Activated T-helper 1 cell treated with anti-CD3 and anti-CD28 coated beads, Interleukin-2, amount 50 U/mL, for 16 hours (primary cell): ENCODE data around the gene DTD1.

ENCODE experiments used
- DNase-seq, 2 donors: peaks; one replicate each; pipeline ENCODE4 v3.0.0-alpha.2; 2020; ENCODE audit warnings: low read depth in 1 of 2, low spot score in 1 of 2

DTD1 gene

DNA sequence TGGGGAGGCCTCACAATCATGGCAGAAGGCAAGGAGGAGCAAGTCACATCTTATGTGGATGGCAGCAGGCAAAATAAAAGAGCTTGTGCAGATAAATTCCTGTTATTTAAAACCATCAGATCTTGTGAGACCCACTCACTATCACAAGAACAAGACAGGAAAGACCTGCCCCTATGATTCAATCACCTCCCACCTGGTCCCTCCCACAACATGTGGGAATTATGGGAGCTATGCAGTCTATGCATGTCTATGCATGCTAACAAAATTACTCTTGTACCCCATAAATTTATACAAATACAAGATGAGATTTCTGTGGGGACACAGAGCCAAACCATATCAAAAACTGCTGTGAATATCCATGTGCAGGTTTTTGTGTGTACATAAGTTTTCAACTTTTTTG is 200.2 kb downstream of the DTD1 start:
- DNase-seq: no peak

DNA sequence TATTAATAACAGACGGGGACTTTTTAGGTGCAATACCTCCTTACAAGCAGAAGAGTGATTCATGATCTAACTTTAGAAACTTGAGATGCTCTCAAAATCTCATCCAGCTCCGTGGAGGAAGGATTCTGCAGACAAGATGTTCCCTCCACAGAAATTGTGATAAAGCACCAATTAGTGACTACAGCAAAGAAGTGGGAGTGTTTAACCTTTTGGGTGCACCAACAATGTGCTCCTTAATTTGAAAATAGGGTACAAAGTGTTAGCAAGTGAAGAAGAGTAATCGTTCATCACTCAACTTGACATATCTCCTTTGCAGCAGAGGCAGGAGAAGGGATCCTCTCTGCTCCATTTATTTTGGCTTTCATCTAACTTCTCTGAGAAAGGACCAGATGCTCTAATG is 202.9 kb downstream of the DTD1 start:
- no peak for DNase-seq

DNA sequence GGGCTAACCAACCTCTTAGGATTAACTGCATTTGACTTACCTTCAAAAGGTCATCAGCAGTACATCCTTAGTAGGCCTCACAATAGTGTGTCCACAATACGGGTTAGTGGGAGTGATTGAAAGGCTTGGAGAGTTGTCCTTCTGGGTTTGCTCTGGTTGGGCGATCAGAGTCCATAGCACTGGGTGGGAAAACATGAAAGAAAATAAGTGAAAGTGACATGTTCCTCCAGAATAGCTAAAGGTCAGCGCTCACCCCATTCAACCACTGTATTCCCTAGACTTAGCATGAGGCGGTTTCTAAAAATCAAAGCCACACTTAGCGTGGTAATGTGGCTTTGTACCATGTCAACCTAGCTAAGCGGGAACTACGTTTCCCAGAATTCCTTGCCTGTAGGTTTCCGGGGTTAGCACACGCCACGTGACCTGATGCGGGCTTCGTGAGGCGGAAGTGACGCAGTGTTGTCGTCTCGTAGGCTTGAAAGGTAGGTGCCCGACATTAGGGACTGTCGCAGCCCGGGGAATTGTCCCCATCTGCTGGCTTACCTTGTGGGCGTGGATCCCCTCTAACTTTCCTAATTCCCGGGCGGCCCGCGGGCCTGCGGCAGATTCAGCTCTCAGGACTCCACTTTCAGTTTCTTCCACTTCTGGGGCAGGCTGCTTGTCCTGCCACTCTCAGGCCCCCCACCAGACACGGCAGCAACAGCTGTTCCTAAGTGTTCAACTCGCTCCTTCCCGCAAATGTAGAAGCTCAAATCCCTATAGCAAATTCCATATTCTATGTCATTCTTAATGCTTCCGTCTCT is 206.0 kb downstream of the DTD1 start:
- DNase-seq: peak; percentile 65 to 73

DNA sequence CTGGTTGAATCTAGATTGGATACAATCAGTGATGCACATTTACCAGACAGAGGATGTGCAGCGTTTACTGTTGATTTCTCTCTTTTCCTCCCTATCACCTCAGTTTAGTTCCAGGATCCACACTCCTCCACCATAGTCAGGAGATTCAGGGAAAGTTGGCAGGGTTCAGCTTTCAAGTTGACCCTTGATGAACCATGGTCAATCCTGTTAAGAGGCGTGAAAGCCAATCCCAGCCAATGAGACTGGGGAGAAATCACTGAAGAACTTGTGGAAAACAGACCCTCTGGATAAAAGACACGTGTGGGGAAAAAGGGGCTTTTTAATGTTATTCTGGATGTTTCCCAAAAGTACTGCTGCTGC is 206.6 kb downstream of the DTD1 start:
- DNase-seq: no peak

DNA sequence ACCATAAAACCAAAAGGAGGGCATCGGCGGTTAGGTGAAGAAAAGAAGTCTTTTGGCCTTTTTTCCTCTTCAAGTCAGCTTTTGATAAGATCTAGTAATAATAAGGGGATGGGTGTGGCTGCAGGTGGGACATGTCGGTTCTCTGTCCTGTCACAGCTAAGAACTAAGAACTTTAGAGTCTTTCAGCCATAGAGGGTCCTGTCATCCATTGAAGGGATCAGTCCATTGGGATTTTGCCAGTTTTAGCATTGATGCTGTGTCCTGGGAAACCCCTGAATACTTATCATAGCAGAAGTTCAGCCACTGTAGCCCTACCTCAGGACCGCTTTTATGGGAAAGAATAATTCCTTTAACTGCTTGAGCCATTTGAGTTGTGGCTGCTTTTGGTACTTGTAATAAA is 207.5 kb downstream of the DTD1 start:
- DNase-seq: no peak

DNA sequence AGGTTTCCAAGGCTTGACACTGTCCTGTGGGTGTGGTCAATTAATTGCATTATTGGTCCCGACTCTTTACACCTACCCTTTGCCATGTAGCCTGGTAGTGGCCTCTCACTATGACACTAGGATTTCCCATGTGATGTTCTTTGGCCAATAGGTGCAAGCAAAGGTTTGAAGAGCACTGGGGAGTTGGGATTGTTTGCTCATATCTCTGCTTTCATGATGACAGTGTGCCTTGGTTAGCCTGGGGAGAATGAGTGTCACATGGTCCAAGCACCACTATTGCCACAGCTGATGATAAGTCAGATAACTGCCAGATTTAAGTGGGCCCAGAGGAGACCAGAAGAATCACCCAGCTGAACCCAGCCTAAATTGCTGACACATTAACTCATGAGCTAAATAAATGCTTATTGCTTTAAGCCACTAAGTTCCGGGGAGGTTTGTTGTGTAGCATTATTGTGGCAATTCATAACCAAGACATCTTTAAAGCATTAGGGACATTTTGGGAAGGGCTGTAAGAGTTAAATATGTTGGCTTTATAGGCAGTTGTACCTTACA is 208.5 kb downstream of the DTD1 start:
- DNase-seq: no peak

DNA sequence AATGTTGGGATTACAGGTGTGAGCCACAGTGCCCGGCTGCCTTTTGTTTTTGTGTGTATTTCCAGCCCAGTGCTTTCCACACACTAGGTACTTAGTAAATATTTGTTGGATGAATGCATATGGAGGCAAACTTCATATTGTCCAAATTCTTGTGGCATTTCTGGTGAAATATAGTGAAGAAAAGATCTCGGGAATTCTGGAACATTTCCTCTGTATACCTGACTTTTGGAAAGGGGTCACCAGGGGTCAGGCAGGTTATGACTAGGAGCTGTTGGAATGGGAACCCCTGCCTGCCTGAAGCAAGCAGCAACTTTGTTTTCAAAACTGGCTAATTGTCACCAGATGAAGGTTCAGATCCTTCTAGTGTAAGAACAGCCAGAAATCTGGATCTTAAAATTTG is 213.7 kb downstream of the DTD1 start:
- DNase-seq: no peak

DNA sequence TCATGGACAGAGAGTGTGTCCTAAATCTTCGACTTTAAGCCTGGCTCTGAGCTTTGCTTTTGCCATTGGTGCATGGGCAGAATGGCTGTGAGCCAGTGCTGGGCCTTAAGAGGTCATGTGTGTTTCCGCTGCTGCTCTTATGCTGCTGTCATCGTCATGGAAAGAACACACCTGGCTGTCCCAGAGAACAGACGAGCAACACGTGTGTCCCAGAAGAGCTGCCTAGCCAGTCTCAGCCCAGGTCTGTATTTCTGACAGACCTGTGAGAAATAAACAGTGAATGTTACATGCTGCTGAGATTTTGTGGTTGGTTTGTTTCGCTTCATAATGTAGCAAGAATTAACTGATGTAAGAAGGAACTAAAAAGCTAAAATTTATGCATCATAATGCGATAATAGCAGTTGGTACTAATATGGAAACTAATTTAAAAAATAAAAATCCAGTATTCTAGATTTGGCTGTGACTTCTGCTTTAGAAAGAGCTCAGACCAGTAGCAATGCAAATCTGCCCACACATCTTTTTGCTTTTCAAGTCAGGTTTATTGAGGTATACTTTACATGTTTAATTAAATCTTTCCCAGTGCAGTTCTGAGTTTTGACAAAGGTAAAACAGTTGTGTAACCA is 214.3 kb downstream of the DTD1 start:
- DNase-seq: no peak

DNA sequence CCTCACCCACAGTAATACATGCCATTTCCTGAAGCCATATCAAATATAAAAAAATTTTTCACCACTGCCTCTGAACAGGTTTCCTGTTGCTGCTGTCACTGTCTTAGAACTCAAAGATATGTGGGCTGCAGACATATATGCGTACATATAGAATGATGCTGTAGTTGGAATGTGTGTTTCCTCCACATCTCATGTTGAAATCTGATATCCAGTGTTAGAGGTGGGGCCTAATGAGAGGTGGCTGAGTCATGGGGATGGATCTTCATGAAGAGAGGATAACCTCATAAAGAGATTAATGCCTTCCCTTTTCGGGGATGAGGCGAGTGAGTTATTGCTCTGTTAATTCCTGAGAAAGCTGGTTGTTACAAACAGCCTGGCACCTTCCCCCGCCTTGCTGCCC is 218.0 kb downstream of the DTD1 start:
- DNase-seq: no peak

DNA sequence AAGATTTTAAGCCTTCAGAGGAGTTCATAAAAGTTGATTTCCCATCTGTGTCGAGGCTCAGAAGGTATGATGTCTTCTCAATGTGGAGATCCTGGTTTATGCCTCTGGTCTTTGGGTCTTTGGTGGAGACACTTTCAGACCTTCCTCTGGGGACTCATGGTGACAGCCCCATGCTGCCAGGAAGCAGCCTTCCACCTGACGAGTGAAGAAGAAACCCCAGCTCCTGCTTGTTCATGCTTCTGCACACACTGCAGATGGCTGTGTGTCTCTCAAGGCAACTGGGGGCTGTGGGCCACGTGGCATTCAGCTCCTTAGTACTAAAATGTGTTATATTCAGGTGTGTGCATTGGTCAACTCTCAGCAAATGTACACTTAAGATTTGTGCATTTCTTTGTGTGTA is 220.9 kb downstream of the DTD1 start:
- DNase-seq: no peak

DNA sequence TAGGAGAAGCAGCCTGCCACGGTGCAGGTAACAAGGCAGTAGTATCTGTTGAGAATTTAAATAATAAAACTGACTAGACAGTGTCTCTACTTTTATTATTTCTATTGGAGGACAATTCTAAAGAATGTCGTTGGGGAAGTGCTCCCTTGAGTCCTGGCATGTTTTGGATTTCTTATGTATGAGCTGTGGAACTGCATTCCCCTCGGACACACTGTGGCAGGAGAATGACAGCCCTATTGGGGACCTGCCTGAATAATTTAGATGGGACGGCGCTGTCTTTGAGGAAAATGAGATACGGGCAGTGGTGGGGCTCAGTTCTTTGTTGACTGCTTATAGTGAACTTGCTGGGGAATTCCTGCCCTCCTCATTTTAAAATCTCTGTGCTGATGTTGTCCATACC is 223.3 kb downstream of the DTD1 start:
- no peak for DNase-seq

DNA sequence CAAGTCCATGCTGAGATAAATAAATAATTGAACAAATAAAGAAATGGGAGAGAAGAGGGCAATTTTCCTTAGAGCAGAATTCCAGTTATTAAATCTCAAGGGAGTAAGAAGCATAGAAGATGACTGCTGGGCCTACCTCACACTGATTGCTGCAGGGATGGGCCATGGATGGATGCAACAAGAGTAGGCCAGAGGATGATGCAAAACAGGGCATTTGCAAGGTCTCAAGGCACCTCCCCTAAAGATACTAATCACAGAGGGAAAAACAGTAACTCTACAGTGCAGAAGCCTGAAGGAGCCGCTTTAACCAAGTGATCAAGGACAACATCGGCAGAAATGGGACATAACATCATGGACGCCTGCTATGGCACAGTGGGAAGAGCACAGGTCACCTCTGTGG is 224.1 kb downstream of the DTD1 start:
- no peak for DNase-seq

DNA sequence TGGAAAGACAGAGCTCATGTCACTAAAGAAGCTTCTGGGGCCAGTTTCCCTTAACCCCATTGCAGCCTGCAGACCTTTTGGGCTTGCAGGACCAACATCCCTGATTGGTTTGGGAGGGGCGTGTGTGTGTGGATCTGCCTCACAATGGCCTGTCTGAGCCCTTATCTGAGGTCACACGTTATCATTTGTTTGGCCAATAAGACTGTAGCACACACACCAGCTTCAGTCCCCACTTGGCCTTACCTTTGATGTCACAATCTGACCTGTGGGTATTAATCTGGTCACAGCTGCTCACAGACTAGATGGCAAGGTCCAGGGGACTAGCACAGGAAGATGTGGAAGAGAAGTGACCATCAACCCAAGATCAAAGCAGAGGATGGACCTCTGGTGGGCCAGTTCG is 225.6 kb downstream of the DTD1 start, which contains the start of gene SCP2D1:
Gene SCP2D1 (plus strand): TSS at position 301 of the 400 bp plus-strand sequence. CDS start 33 bp downstream, at position 334.
- DNase-seq: no peak

DNA sequence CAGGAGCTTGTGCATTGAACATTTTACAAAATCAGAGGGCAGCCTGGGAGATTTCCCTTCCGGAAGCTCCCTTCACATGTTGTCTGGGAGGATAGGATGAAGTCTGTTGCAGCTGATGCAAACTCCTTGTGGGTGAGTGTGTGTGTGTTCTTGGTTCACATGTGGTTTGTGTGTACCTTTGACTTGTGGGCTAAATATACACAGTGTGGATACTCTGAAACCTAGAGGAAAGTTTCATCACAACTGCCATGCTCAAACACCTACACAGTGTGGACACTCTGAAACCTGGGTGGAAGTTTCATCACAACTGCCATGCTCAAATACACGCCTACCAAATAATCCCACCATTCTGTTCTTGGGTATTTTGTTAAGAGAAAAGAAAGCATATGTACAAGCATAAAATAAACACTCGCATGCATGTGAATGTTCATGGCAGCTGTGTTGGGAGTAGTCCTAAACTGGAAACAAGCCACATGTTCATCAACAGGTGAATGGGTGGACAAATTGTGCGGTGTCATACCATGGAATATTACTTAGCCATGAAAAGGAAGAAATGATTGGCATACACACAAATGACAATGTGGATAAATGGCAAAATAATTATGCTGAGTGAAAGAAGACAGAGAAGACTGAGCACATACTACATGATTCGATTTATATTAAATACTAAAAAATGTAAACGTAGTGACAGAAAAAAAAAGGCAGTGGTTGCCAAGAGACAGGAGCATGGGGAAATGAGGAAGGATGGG is 227.5 kb downstream of the DTD1 start:
- no peak for DNase-seq
